Raji (cell line): ENCODE measurements around the gene MEIS2.

Experiments used
- POLR2A ChIP-seq: IDR thresholded peaks from 2 replicates; pipeline ENCODE4 v1.6.1; 2011; ENCODE audit warnings: low read depth, low read length, control low read depth; ENCODE audit not compliant: insufficient read depth

Gene MEIS2

DNA sequence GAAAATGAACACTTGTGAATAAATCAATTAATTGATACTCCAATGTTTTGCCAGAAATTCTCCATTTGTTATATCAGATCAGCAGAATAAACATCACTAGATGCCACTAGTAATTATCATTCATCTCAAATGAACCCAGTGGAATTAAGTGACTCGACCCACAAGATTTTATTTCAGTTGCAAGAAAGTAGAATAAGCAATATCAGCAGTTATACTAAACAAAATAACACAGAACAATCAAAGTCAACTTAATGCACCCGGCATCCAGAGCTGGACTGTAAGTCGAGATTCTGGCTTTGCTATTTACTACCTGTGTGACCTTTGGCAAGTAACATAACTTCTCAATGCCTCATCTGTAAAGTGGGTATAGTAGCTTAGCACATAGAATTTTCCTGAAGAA, 256.5 kb downstream of the MEIS2 start:
- TF ChIP-seq POLR2A = no peak

DNA sequence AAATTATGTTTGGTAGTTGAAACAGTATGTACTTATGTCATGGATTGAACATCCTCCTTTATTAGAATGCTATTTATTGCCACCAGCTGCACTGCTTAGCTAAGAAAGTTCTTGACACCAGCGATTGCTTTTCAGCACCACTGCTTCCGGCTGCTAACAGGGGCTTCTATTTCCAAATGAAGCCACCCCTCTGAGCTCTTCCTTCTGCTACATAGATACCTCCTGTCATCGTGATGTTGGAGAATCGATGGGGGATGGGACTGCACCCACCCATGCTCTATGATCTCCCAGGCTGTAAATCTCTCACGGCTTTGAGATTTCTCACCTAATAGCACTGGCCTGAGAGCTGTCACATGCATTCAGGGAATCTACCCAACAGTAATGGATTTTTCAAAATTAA, 259.2 kb downstream of the MEIS2 start:
- no peak for TF ChIP-seq POLR2A
